Endothelial cell of umbilical vein (primary cell): ENCODE data around the gene SPATA45. TPM values are rescaled to one million over a fixed set of nuclear protein-coding genes. Genes with fewer than 3 reads are reported as not detected.

Experiments
- BruUV-seq: library from RNA; stranded (reverse); fragments of 400-500 nt; replicated peaks from 2 replicates; lab custom pipeline; 2021; lab: Mats Ljungman, UMichigan
- CTCF ChIA-PET: fragments of 300-600, 350-600 bp; sonication (Branson Sonifier 250); formaldehyde crosslinking; loops from one replicate; lab custom pipeline; 2021; ENCODE audit warnings: antibody characterized with exemption, inconsistent platforms; lab: Charles Lee
- POLR2A ChIA-PET: fragments of 300-600, 350-600 bp; sonication (Branson Sonifier 250); formaldehyde crosslinking; loops from one replicate; lab custom pipeline; 2021; ENCODE audit warnings: antibody characterized with exemption, inconsistent platforms; lab: Charles Lee
- DNase-seq: peaks from one replicate; pipeline ENCODE4 v3.0.0-alpha.2; 2011; ENCODE audit warnings: low read depth, low spot score
- FAIRE-seq: peaks from 2 replicates; lab custom pipeline; 2011; peaks lifted over from hg19 to GRCh38; lab: Jason Lieb, UNC
- H2AFZ ChIP-seq: 2 replicates; pipeline ENCODE4 v1.6.0; 2012; ENCODE audit warnings: low read depth, low read length, control low read depth, inconsistent platforms
- H3K27ac ChIP-seq: 2 replicates; pipeline ENCODE4 v1.5.1; 2011; ENCODE audit warnings: low read depth, mild to moderate bottlenecking, control low read depth, low read length, moderate library complexity; ENCODE audit not compliant: insufficient read depth
- H3K27me3 ChIP-seq, 2 experiments: 2 replicates each; pipeline versions ENCODE4 v1.6.0 to v1.6.1; 2011; ENCODE audit warnings: low read length in 2 of 2, mixed read lengths in 1 of 2; ENCODE audit not compliant: control insufficient read depth in 2 of 2, insufficient read depth in 2 of 2
- H3K36me3 ChIP-seq, 2 experiments: 2 replicates in 1 of 2; 3 replicates in 1 of 2; pipeline ENCODE4 v1.5.1; 2011; ENCODE audit warnings: low read length in 2 of 2, mild to moderate bottlenecking in 1 of 2, moderate library complexity in 1 of 2; ENCODE audit not compliant: control insufficient read depth in 2 of 2, insufficient read depth in 2 of 2; ENCODE audit errors: extremely low read depth in 1 of 2
- H3K4me1 ChIP-seq: 3 replicates; pipeline ENCODE4 v1.5.1; 2011; ENCODE audit warnings: mild to moderate bottlenecking, low read length; ENCODE audit not compliant: control insufficient read depth, insufficient read depth; ENCODE audit errors: extremely low read depth
- H3K4me2 ChIP-seq: 2 replicates; pipeline ENCODE4 v1.6.1; 2011; ENCODE audit warnings: low read length, control low read depth, mixed read lengths; ENCODE audit not compliant: insufficient read depth
- H3K4me3 ChIP-seq, 3 experiments: fragments of 200-600 bp in 1 of 3; sonication (generic), shearing (Covaris generic) in 1 of 3; replicated peaks in 1 of 3; 2 replicates each; pipeline ENCODE4 v1.5.1; 2011 to 2016; ENCODE audit warnings: control low read depth in 3 of 3, low read length in 3 of 3, mild to moderate bottlenecking in 2 of 3, inconsistent platforms in 1 of 3, low read depth in 1 of 3, moderate library complexity in 1 of 3; ENCODE audit not compliant: insufficient read depth in 1 of 3
- H3K79me2 ChIP-seq: 2 replicates; pipeline ENCODE4 v1.6.0; 2012; ENCODE audit warnings: low read length, inconsistent platforms; ENCODE audit not compliant: control insufficient read depth, insufficient read depth
- H3K9ac ChIP-seq: replicated peaks from 2 replicates; pipeline ENCODE3; 2011; ENCODE audit warnings: low read length, control low read depth; ENCODE audit not compliant: insufficient read depth; ENCODE audit errors: extremely low read depth
- H3K9me1 ChIP-seq: replicated peaks from 3 replicates; pipeline ENCODE4 v1.6.0; 2011; ENCODE audit warnings: mild to moderate bottlenecking, low read length; ENCODE audit not compliant: control insufficient read depth, insufficient read depth; ENCODE audit errors: extremely low read depth
- H3K9me3 ChIP-seq: replicated peaks from 2 replicates; pipeline ENCODE4 v1.5.1; 2012; ENCODE audit warnings: low read length, inconsistent platforms; ENCODE audit not compliant: control insufficient read depth, insufficient read depth
- H4K20me1 ChIP-seq: replicated peaks from 2 replicates; pipeline ENCODE3; 2011; ENCODE audit warnings: mild to moderate bottlenecking, low read length; ENCODE audit not compliant: control insufficient read depth, insufficient read depth; ENCODE audit errors: extremely low read depth
- CTCF ChIP-seq, 2 donors: IDR thresholded peaks; 1 replicate in 1 of 2; 2 replicates in 1 of 2; pipeline ENCODE4 v1.5.1; 2011; ENCODE audit warnings: low read length in 2 of 2, mild to moderate bottlenecking in 2 of 2, moderate library complexity in 2 of 2, control low read depth in 1 of 2, inconsistent platforms in 1 of 2, low read depth in 1 of 2; ENCODE audit not compliant: insufficient read depth in 1 of 2; ENCODE audit errors: extremely low read depth in 1 of 2
- EZH2 ChIP-seq: IDR thresholded peaks from 2 replicates; pipeline ENCODE4 v1.6.1; 2012; ENCODE audit warnings: borderline replicate concordance, low read depth, mild to moderate bottlenecking, moderate library complexity, low read length, inconsistent platforms; ENCODE audit not compliant: severe bottlenecking
- FOS ChIP-seq: IDR thresholded peaks from 2 replicates; pipeline ENCODE4 v1.6.1; 2011; ENCODE audit warnings: mild to moderate bottlenecking, low read length, moderate library complexity, borderline replicate concordance; ENCODE audit not compliant: insufficient read depth
- GATA2 ChIP-seq: IDR thresholded peaks from 2 replicates; pipeline ENCODE4 v1.7.0; 2011; ENCODE audit warnings: low read depth, mild to moderate bottlenecking, moderate library complexity, mixed read lengths, low read length; ENCODE audit not compliant: insufficient read length, insufficient read depth
- JUN ChIP-seq: IDR thresholded peaks from 2 replicates; pipeline ENCODE4 v1.6.1; 2011; ENCODE audit warnings: borderline replicate concordance, low read depth; ENCODE audit not compliant: insufficient read length, insufficient read depth
- MAX ChIP-seq: IDR thresholded peaks from 2 replicates; pipeline ENCODE4 v1.6.1; 2011; ENCODE audit not compliant: insufficient read depth, insufficient read length
- POLR2A ChIP-seq: IDR thresholded peaks from 2 replicates; pipeline ENCODE4 v1.6.1; 2012; ENCODE audit warnings: low read depth, mild to moderate bottlenecking, control low read depth, low read length
- POLR2AphosphoS5 ChIP-seq: IDR thresholded peaks from 2 replicates; pipeline ENCODE4 v1.6.1; 2012; ENCODE audit warnings: low read depth, mild to moderate bottlenecking, control low read depth, low read length, moderate library complexity; ENCODE audit not compliant: insufficient read depth
- dilution Hi-C: fragments of 300-500 bp; cut with MboI; formaldehyde crosslinking; loops from one replicate; pipeline ENCODE4 v1.15.0; 2019; ENCODE audit warnings: low sequenced_read_pairs; ENCODE audit not compliant: extremely low pct_ligation_motif_present
- intact Hi-C: fragments of 100-400 bp; cut with micrococcal nuclease; formaldehyde crosslinking; loops from one replicate; pipeline ENCODE4 v1.10.0; 2022
- polyA plus RNA-seq, 4 experiments: library from polyadenylated mRNA; depleted of rRNA in 3 of 4; stranded (reverse) in 3 of 4; unstranded in 1 of 4; fragments of >200 nt; gene quantifications; 2 replicates each; pipeline versions ENCODE4 v1.2.1 to v1.2.3, GENCODE V29; 2011 to 2012; ENCODE audit warnings: missing spikeins in 1 of 4
- total RNA-seq: library from RNA; stranded (reverse); gene quantifications from 2 replicates; pipeline ENCODE4 v1.2.3, GENCODE V29; 2021

SPATA45 gene
- total and polyA plus RNA-seq, 2 donors (not counting 3 experiments of a cell fraction or from before 2014, with no cell fraction given) = not detected

- intact Hi-C loops (no loop called here), dilution Hi-C loops (no loop called here)
- no peak overlapping the region for H2AFZ ChIP-seq
- ChIA-PET CTCF (interaction anchor here (0.9 kb wide), 2 partner anchors 136 to 403 kb away, joined by 3 read pairs; no protein-coding TSS in a partner anchor), POLR2A (no interaction called here)
- TF ChIP-seq POLR2A = no peak
- no peak overlapping the region for H3K4me2 ChIP-seq
- H3K36me3 ChIP-seq = no peaks in the 10 kb centered on the region
- no peaks in the 10 kb centered on the region for H3K4me1 ChIP-seq
- no peak for DNase-seq
- no peaks in the 10 kb centered on the region for H3K27me3 ChIP-seq
- no peaks in the 10 kb centered on the region for H3K9me3 ChIP-seq
- H3K79me2 ChIP-seq = no peaks in the 10 kb centered on the region
- H3K9me1 ChIP-seq = no peaks in the 10 kb centered on the region
- no peak overlapping the region for H3K27ac ChIP-seq
- H3K9ac ChIP-seq = no peak overlapping the region
- no peak for FAIRE-seq
- no TSS peak for BruUV-seq
- H4K20me1 ChIP-seq = no peaks in the 10 kb centered on the region
- no peak overlapping the region for H3K4me3 ChIP-seq
Observed at GRCh38 chr1:212879947-212880690, 32.7 kb upstream of the SPATA45 start.

- no peaks in the 10 kb centered on the region for H3K9me1 ChIP-seq
- H2AFZ ChIP-seq = no peak overlapping the region
- no peak for FAIRE-seq
- no peak overlapping the region for H3K9ac ChIP-seq
- H3K4me3 ChIP-seq = no peak overlapping the region
- H3K36me3 ChIP-seq = peaks cover 0 to 4% of the 10 kb centered on the region in 2 experiments
- H3K4me2 ChIP-seq = no peak overlapping the region
- intact Hi-C loops = no loop called here
- CTCF ChIA-PET = interaction anchor here (0.7 kb wide), 1 partner anchor 12 kb away, joined by 3 read pairs; no protein-coding TSS in a partner anchor
- DNase-seq = no peak
- no peaks in the 10 kb centered on the region for H4K20me1 ChIP-seq
- no peaks in the 10 kb centered on the region for H3K79me2 ChIP-seq
- no peak overlapping the region for H3K27ac ChIP-seq
- H3K4me1 ChIP-seq = no peaks in the 10 kb centered on the region
- H3K27me3 ChIP-seq = no peaks in the 10 kb centered on the region
- H3K9me3 ChIP-seq = no peaks in the 10 kb centered on the region
- POLR2A ChIA-PET = no interaction called here
- TF ChIP-seq FOS (no peak), POLR2AphosphoS5 (no peak), MAX (no peak), JUN (no peak), GATA2 (no peak), CTCF (IDR thresholded peaks at IDR 0.05; ENCODE audit: extremely low read depth in 1 of 2, insufficient read depth in 1 of 2, low read depth in 1 of 2, low read length in 2 of 2) (no peak), EZH2 (no peak), POLR2A (no peak)
- BruUV-seq = no TSS peak
- dilution Hi-C loops = no loop called here
Observed at GRCh38 chr1:212878418-212878817, 31.0 kb upstream of the SPATA45 start.
